ENCODE measurements around the gene SWAP70. TPM values are rescaled to one million over a fixed set of nuclear protein-coding genes. Genes with fewer than 3 reads are reported as not detected.

SWAP70 gene
- total and polyA plus RNA-seq, 9 of the 15 experiments (the other 6 are each of a cell fraction or from before 2014, with no cell fraction given): 1.7 to 4.9 (median 3.9) TPM

DNA sequence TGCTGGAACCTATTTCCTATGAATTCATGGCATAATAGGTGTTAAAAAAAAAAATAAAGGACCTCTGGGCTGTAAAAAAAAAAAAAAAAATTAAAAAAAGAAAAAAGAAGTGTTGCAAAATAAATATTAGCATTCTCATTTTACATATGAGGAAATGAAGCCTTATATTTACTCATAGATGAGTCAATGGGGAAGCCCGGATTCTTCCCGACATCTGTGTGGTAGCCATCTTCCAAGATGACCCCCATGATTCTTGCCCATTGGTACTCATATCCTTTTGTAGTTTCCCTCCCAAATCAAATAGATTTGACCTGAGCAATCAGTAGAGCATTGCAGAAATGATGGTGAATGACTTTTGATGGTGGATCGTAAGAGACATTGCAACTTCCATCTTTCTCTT is 3.0 kb upstream of the SWAP70 start:
- 36% methylated on average over 3 of the region's 3 CpGs for WGBS (ENCODE audit: insufficient coverage, low coverage, missing lambda C conversion rate)
- Histone ChIP-seq H2AFZ (ENCODE audit: low read depth, low read length) (no peak overlapping the region), H4K20me1 (replicated peaks; ENCODE audit: control insufficient read depth, insufficient read depth, low read length) (no peaks in the 10 kb centered on the region), H3K9me1 (ENCODE audit: control insufficient read depth, insufficient read depth, low read length) (no peaks in the 10 kb centered on the region), H3K4me3 (no peak overlapping the region), H3K27me3 (ENCODE audit: control insufficient read depth in 2 of 2, insufficient read depth in 2 of 2, low read length in 2 of 2) (no peaks in the 10 kb centered on the region), H3K4me2 (ENCODE audit: insufficient read depth, low read length) (no peak overlapping the region), H3K27ac (ENCODE audit: extremely low read depth, low read depth, low read length) (no peak overlapping the region), H3K36me3 (ENCODE audit: control insufficient read depth, insufficient read depth, low read length) (no peaks in the 10 kb centered on the region), H3K79me2 (ENCODE audit: control insufficient read depth, insufficient read depth, low read length) (no peaks in the 10 kb centered on the region), H3K9me3 (replicated peaks; ENCODE audit: control insufficient read depth, insufficient read depth, low read depth, low read length) (peaks cover 3% of the 10 kb centered on the region), H3K9ac (ENCODE audit: insufficient read depth in 1 of 2, low read depth in 2 of 2, low read length in 2 of 2) (no peak overlapping the region), H3K4me1 (replicated peaks in 1 of 2; ENCODE audit: control insufficient read depth in 2 of 2, insufficient read depth in 2 of 2, low read length in 2 of 2) (peaks cover 0 to 10% of the 10 kb centered on the region in 2 experiments; a peak in 3 of 5 replicates)
- in situ Hi-C loops (cut with MboI) (no loop called here), intact Hi-C loops (cut with micrococcal nuclease) (no loop called here)
- ChIA-PET CTCF (ENCODE audit: low intra/inter-chr PET ratio) (no interaction called here), POLR2A (interaction anchor here (0.6 kb wide), 1 partner anchor 989 kb away, joined by 3 read pairs; no protein-coding TSS in a partner anchor)
- ATAC-seq (no peak), DNase-seq (ENCODE audit: extremely low read depth in 1 of 4, low spot score in 3 of 4) (no peak), FAIRE-seq (no peak)
- BruUV-seq (replicated peaks): no TSS peak
- TF ChIP-seq ARID1B (IDR thresholded peaks at IDR 0.05) (no peak), HOXB6 (CRISPR knock-in tag; IDR thresholded peaks at IDR 0.05; ENCODE audit: borderline replicate concordance) (no peak), ZFP36 (IDR thresholded peaks at IDR 0.05; ENCODE audit: low read depth, low read length, partially characterized antibody) (no peak), HMGN3 (IDR thresholded peaks at IDR 0.05; ENCODE audit: borderline replicate concordance, extremely low read depth, insufficient read length, low read depth, low read length) (no peak), ZNF644 (tag; IDR thresholded peaks at IDR 0.05; ENCODE audit: low read depth) (no peak), KAT8 (IDR thresholded peaks at IDR 0.05; ENCODE audit: low read depth) (no peak), DNMT1 (IDR thresholded peaks at IDR 0.05) (no peak), ATF7 (IDR thresholded peaks at IDR 0.05) (no peak), ZKSCAN8 (CRISPR knock-in tag; IDR thresholded peaks at IDR 0.05) (no peak), RHOXF2B (CRISPR knock-in tag; conservative IDR thresholded peaks at IDR 0.05) (no peak), ZNF75A (CRISPR knock-in tag; IDR thresholded peaks at IDR 0.05) (no peak), SIN3A (IDR thresholded peaks at IDR 0.05; ENCODE audit: borderline replicate concordance in 2 of 2, control insufficient read depth in 1 of 2, low read depth in 2 of 2, low read length in 2 of 2) (no peak), ZFPM2 (CRISPR knock-in tag; IDR thresholded peaks at IDR 0.05) (no peak)
- TF ChIP-seq, protein P1, sequence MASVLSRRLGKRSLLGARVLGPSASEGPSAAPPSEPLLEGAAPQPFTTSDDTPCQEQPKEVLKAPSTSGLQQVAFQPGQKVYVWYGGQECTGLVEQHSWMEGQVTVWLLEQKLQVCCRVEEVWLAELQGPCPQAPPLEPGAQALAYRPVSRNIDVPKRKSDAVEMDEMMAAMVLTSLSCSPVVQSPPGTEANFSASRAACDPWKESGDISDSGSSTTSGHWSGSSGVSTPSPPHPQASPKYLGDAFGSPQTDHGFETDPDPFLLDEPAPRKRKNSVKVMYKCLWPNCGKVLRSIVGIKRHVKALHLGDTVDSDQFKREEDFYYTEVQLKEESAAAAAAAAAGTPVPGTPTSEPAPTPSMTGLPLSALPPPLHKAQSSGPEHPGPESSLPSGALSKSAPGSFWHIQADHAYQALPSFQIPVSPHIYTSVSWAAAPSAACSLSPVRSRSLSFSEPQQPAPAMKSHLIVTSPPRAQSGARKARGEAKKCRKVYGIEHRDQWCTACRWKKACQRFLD (CRISPR knock-in tag; IDR thresholded peaks at IDR 0.05): no peak
- TF ChIP-seq, protein P2, sequence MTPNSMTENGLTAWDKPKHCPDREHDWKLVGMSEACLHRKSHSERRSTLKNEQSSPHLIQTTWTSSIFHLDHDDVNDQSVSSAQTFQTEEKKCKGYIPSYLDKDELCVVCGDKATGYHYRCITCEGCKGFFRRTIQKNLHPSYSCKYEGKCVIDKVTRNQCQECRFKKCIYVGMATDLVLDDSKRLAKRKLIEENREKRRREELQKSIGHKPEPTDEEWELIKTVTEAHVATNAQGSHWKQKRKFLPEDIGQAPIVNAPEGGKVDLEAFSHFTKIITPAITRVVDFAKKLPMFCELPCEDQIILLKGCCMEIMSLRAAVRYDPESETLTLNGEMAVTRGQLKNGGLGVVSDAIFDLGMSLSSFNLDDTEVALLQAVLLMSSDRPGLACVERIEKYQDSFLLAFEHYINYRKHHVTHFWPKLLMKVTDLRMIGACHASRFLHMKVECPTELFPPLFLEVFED (CRISPR knock-in tag; conservative IDR thresholded peaks at IDR 0.05): no peak
- TF ChIP-seq, protein P3, sequence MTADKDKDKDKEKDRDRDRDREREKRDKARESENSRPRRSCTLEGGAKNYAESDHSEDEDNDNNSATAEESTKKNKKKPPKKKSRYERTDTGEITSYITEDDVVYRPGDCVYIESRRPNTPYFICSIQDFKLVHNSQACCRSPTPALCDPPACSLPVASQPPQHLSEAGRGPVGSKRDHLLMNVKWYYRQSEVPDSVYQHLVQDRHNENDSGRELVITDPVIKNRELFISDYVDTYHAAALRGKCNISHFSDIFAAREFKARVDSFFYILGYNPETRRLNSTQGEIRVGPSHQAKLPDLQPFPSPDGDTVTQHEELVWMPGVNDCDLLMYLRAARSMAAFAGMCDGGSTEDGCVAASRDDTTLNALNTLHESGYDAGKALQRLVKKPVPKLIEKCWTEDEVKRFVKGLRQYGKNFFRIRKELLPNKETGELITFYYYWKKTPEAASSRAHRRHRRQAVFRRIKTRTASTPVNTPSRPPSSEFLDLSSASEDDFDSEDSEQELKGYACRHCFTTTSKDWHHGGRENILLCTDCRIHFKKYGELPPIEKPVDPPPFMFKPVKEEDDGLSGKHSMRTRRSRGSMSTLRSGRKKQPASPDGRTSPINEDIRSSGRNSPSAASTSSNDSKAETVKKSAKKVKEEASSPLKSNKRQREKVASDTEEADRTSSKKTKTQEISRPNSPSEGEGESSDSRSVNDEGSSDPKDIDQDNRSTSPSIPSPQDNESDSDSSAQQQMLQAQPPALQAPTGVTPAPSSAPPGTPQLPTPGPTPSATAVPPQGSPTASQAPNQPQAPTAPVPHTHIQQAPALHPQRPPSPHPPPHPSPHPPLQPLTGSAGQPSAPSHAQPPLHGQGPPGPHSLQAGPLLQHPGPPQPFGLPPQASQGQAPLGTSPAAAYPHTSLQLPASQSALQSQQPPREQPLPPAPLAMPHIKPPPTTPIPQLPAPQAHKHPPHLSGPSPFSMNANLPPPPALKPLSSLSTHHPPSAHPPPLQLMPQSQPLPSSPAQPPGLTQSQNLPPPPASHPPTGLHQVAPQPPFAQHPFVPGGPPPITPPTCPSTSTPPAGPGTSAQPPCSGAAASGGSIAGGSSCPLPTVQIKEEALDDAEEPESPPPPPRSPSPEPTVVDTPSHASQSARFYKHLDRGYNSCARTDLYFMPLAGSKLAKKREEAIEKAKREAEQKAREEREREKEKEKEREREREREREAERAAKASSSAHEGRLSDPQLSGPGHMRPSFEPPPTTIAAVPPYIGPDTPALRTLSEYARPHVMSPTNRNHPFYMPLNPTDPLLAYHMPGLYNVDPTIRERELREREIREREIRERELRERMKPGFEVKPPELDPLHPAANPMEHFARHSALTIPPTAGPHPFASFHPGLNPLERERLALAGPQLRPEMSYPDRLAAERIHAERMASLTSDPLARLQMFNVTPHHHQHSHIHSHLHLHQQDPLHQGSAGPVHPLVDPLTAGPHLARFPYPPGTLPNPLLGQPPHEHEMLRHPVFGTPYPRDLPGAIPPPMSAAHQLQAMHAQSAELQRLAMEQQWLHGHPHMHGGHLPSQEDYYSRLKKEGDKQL (CRISPR knock-in tag; IDR thresholded peaks at IDR 0.05; ENCODE audit: borderline replicate concordance): no peak

All from K562 (cell line).